CD8-positive, alpha-beta memory T cell (primary cell): ENCODE results near the gene MRPL57. TPM values are rescaled to one million over a fixed set of nuclear protein-coding genes. Genes with fewer than 3 reads are reported as not detected.
"Not testable (repeated sequence)": the region's sequence is repeated elsewhere in the genome, so short reads cannot be mapped to it uniquely, and the experiment has no call there.

Experiments used
- CTCF ChIA-PET: fragments of 350-600 bp; sonication (Branson Sonifier 250); formaldehyde crosslinking; loops from one replicate; lab custom pipeline; 2021; ENCODE audit warnings: antibody characterized with exemption; lab: Charles Lee
- POLR2A ChIA-PET: fragments of 350-600 bp; sonication (Branson Sonifier 250); formaldehyde crosslinking; loops from one replicate; lab custom pipeline; 2021; ENCODE audit warnings: antibody characterized with exemption; lab: Charles Lee
- DNase-seq, 5 donors: peaks; one replicate each; pipeline versions ENCODE4 v3.0.0 to v3.0.0-alpha.2; 2020 to 2022; ENCODE audit warnings: mixed read lengths in 1 of 5
- H3K27ac ChIP-seq: one replicate; pipeline ENCODE4 v1.7.0; 2013; ENCODE audit warnings: low read depth, mild to moderate bottlenecking, low read length, moderate library complexity
- H3K27me3 ChIP-seq: 2 replicates; pipeline ENCODE4 v1.7.0; 2013; ENCODE audit warnings: low read length, mild to moderate bottlenecking; ENCODE audit not compliant: insufficient read depth, poor library complexity, severe bottlenecking
- H3K36me3 ChIP-seq: 2 replicates; pipeline ENCODE4 v1.7.0; 2013; ENCODE audit warnings: mild to moderate bottlenecking, low read length, moderate library complexity; ENCODE audit not compliant: insufficient read depth
- H3K4me1 ChIP-seq: 2 replicates; pipeline ENCODE4 v1.7.0; 2013; ENCODE audit warnings: mild to moderate bottlenecking, low read length, moderate library complexity; ENCODE audit not compliant: insufficient read depth
- H3K4me3 ChIP-seq: 2 replicates; pipeline ENCODE4 v1.7.0; 2013; ENCODE audit warnings: mild to moderate bottlenecking, low read length
- H3K9me3 ChIP-seq: 2 replicates; pipeline ENCODE4 v1.7.0; 2013; ENCODE audit warnings: mild to moderate bottlenecking, low read length
- H3K27ac Mint-ChIP-seq, 8 donors: one replicate each; pipeline ENCODE4 v1.8.0; 2020 to 2021; ENCODE audit warnings: mixed read lengths in 8 of 8, mild to moderate bottlenecking in 6 of 8, inconsistent platforms in 3 of 8, moderate library complexity in 3 of 8
- H3K27me3 Mint-ChIP-seq, 2 donors: one replicate each; pipeline ENCODE4 v1.8.0; 2020 to 2021; ENCODE audit warnings: mixed read lengths in 2 of 2, mild to moderate bottlenecking in 1 of 2, moderate library complexity in 1 of 2
- H3K36me3 Mint-ChIP-seq, 3 donors: one replicate each; pipeline ENCODE4 v1.8.0; 2020 to 2021; ENCODE audit warnings: mixed read lengths in 3 of 3, inconsistent platforms in 1 of 3, mild to moderate bottlenecking in 1 of 3
- H3K4me1 Mint-ChIP-seq, 3 donors: one replicate each; pipeline ENCODE4 v1.8.0; 2020 to 2021; ENCODE audit warnings: mixed read lengths in 3 of 3, inconsistent platforms in 1 of 3, mild to moderate bottlenecking in 1 of 3
- H3K4me3 Mint-ChIP-seq, 7 donors: one replicate each; pipeline ENCODE4 v1.8.0; 2020 to 2021; ENCODE audit warnings: mixed read lengths in 7 of 7, mild to moderate bottlenecking in 6 of 7, moderate library complexity in 4 of 7, inconsistent platforms in 2 of 7
- H3K9me3 Mint-ChIP-seq, 5 donors: one replicate each; pipeline ENCODE4 v1.8.0; 2020 to 2022; ENCODE audit warnings: mixed read lengths in 5 of 5, mild to moderate bottlenecking in 3 of 5, moderate library complexity in 2 of 5, inconsistent platforms in 1 of 5
- polyA plus RNA-seq: library from polyadenylated mRNA; unstranded; fragments of 300-500 nt; fragmentation: Illumina TruSeq; gene quantifications from one replicate; pipeline ENCODE4 v1.2.3, GENCODE V29; 2021
- total RNA-seq, 2 experiments: library from RNA; stranded (reverse); gene quantifications; one replicate each; pipeline ENCODE4 v1.2.3, GENCODE V29; 2021

Gene MRPL57
- total and polyA plus RNA-seq, 3 experiments from 2014 or later, result 28.4 to 53.6 (median 28.8) TPM

DNA sequence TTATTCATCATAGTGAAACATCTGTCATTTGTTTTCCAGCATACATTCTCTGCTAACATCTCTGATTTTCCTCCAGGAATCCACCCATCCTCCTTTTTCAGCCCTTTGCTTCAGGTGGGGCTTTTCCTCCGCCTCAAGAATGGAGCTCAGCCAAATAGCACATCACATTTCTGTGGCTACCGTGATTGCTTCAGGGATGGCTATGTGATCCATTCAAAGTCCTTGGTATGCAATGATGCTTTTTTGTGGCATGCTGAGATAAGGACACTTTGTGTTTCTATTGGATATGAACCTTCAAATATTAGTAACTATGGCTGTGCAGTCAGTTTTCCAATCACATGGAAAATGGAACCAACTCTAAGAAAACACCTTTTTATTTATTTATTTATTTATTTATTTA lies 18.3 kb downstream of the MRPL57 start:
- POLR2A ChIA-PET, H3K4me1 Mint-ChIP-seq, H3K9me3 ChIP-seq, CTCF ChIA-PET, H3K9me3 Mint-ChIP-seq, H3K4me1 ChIP-seq, H3K4me3 Mint-ChIP-seq, DNase-seq, H3K27ac ChIP-seq, H3K4me3 ChIP-seq, H3K36me3 ChIP-seq, H3K36me3 Mint-ChIP-seq, H3K27me3 ChIP-seq, H3K27ac Mint-ChIP-seq: not testable (repeated sequence)
- peaks cover 5 to 19% of the 10 kb centered on the region in 2 donors for H3K27me3 Mint-ChIP-seq

DNA sequence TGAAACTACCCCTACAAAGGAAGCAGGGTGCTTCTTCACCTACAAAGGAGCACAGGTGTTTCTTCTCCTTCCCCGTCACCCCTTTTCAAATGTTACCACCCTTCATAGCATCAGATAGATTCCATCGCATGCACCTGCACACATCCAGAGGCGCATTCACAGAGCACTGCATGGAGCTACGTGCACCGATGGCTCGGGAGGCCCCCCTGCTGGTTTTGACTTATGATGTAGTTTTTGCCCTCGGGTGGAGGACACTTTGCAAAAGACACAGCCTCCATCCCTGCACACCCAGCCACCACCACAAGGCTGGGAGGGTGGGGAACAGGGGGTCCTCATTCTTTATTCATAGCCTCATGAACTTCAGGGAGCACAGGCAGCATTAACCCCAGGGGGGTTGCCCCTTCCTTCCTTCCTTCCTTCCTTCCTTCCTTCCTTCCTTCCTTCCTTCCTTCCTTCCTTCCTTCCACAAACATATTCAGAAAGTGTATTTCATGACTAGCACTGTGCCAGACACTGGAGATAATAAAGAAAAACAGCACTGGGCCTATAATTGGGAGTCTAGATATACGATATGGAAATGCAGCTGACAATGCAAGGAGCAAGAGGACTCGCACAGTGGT lies 21.3 kb downstream of the MRPL57 start:
- H3K4me3 ChIP-seq, POLR2A ChIA-PET, H3K9me3 Mint-ChIP-seq, H3K36me3 ChIP-seq, H3K27me3 ChIP-seq, H3K4me1 ChIP-seq, H3K27ac ChIP-seq, H3K4me3 Mint-ChIP-seq, CTCF ChIA-PET, H3K9me3 ChIP-seq, H3K4me1 Mint-ChIP-seq, DNase-seq, H3K27ac Mint-ChIP-seq: not testable (repeated sequence)
- H3K36me3 Mint-ChIP-seq, result peaks cover 0 to 14% (median 0%) of the 10 kb centered on the region in 3 donors
- H3K27me3 Mint-ChIP-seq, result peaks cover 10 to 36% of the 10 kb centered on the region in 2 donors

DNA sequence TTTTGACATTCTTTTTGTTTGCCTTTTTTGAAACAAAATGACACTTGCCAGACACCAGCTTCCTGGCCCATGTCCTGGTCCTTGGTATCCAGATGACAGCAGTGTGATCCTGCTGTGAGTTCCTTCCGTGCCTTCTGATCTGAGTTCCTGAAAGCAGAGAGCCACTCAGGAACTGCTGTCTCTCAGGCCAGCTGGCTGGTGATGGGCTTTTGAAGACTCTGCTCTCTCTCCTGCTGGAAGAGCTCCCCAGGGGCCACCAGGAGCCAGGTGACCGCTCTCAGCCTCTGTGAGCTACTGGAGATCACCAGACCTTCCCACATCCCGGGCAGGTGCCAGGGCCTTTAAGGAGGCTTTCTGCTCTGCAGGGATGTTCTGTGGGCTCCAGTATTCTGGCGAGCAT lies 21.9 kb downstream of the MRPL57 start:
- H3K27me3 ChIP-seq, H3K9me3 Mint-ChIP-seq, POLR2A ChIA-PET, H3K27ac Mint-ChIP-seq, H3K27ac ChIP-seq, CTCF ChIA-PET, H3K4me3 Mint-ChIP-seq, H3K4me1 ChIP-seq, DNase-seq, H3K4me1 Mint-ChIP-seq, H3K4me3 ChIP-seq, H3K9me3 ChIP-seq, H3K36me3 ChIP-seq: not testable (repeated sequence)
- Mint-ChIP-seq H3K27me3 (peaks cover 10 to 38% of the 10 kb centered on the region in 2 donors), H3K36me3 (peaks cover 0 to 14% (median 0%) of the 10 kb centered on the region in 3 donors)

DNA sequence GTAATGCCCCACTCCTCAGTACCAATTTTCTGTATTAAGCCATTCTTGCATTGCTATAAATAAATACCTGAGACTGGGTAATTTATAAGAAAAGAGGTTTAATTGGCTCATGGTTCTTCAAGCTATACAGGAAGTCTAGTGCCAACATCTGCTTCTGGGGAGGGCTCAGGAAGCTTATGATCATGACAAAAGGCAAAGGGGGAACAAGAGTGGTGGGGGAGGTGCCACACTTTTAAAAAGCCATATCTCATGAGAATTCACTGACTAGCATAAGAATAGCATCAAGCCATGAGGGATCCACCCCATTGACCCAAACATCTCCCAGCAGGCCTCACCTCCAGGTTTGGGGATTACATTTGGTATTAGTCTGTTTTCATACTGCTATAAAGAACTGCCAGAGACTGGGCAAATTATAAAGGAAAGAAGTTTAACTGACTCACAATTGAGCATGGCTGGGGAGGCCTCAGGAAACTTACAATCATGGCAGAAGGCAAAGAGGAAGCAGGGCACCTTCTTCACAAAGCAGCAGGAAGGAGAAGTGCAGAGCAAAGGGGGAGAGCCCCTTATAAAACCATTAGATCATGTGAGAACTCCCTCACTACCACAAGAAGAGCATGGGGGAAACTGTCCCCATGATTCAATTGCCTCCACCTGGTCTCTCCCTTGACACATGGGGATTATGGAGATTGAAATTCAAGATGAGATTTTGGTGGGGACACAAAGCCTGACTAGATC lies 25.2 kb downstream of the MRPL57 start:
- DNase-seq, CTCF ChIA-PET: not testable (repeated sequence)

DNA sequence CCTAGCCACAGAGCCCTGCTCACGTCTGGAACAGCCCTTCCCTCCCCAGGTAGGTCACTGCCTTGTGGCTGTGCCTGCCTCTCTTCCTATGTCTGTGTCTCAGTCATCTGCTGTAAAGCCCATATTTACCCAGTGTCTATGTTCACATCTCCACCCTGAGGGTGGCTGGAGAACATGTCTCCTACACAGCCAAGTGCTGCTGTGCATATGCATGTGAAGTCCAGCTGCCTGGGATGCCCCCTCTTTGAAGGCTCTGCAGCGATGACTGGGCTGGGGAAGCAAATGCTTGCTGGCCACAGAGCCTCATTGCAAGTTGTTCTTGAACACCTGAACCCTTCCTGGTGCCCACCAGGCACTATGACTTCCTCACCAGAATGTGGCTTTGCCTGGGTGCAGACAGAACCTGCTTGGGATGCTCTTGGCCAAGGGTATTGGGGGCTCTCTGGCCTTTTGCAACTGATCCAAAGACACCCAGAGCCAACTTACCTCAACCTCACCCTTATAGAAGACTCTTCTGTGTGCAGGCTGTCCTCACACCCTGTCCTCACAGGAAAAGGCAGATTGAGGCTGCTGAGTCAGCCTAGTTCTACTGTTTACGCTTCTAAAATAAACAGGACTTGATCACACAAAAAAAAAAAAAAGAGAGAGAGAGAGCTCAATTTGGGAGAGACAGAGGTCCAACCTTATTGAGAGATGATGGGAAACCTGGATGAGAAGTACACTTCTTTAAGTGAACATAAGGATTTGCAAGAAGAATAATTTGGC lies 26.5 kb downstream of the MRPL57 start:
- CTCF ChIA-PET, result no interaction called here
- Mint-ChIP-seq H3K9me3 (peaks cover 0 to 4% (median 0%) of the 10 kb centered on the region in 5 donors), H3K36me3 (peaks cover 0 to 11% (median 0%) of the 10 kb centered on the region in 3 donors), H3K4me1 (peaks cover 0 to 1% (median 0%) of the 10 kb centered on the region in 3 donors), H3K27me3 (peaks cover 7 to 28% of the 10 kb centered on the region in 2 donors), H3K27ac (peak overlapping the region in 1 of 8 donors; percentile 64), H3K4me3 (no peak overlapping the region)
- POLR2A ChIA-PET, result no interaction called here
- DNase-seq, result no peak
- no peak overlapping the region for H3K27ac ChIP-seq
- H3K4me3 ChIP-seq, result no peak overlapping the region
- H3K9me3 ChIP-seq, result no peaks in the 10 kb centered on the region
- no peaks in the 10 kb centered on the region for H3K27me3 ChIP-seq
- no peaks in the 10 kb centered on the region for H3K36me3 ChIP-seq
- no peaks in the 10 kb centered on the region for H3K4me1 ChIP-seq

More for the DNA sequence above, 25.2 kb downstream of the MRPL57 start:
- H3K27ac ChIP-seq, H3K4me3 Mint-ChIP-seq, H3K9me3 Mint-ChIP-seq, POLR2A ChIA-PET, H3K4me1 ChIP-seq, H3K4me1 Mint-ChIP-seq, H3K36me3 ChIP-seq, H3K9me3 ChIP-seq, H3K4me3 ChIP-seq, H3K27me3 ChIP-seq, H3K27ac Mint-ChIP-seq: not testable (repeated sequence)
- H3K36me3 Mint-ChIP-seq, result peaks cover 0 to 14% (median 0%) of the 10 kb centered on the region in 3 donors
- peaks cover 8 to 38% of the 10 kb centered on the region in 2 donors for H3K27me3 Mint-ChIP-seq

DNA sequence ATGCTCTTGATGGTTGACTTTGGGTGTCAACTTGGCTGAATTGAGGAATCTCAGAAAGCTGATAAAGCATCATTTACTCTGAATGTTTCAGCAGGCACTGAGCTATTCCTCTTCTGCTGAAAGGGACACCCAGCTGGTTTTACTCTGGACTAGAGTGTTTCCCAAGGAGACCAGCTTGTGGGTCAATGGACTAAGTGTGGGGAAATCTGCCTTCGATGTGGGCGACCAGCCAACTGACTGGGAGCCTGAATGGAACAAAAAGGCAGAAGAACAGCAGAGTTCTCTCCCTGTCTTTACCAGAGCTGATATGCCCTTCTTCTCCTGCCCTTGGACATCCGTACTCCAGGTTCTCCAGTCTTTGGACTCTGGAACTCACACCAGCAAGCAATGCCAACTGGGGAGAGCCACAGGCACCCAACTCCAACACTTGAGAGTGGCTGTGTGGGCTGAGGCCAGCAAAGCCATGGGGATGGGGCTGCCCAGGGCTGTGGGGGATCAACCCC lies 32.2 kb downstream of the MRPL57 start:
- no peak for DNase-seq
- Mint-ChIP-seq H3K4me1 (no peaks in the 10 kb centered on the region), H3K36me3 (peaks cover 0 to 7% (median 3%) of the 10 kb centered on the region in 3 donors), H3K4me3 (no peak overlapping the region), H3K27ac (no peak overlapping the region), H3K27me3 (peaks cover 16 to 37% of the 10 kb centered on the region in 2 donors), H3K9me3 (peaks cover 0 to 10% (median 5%) of the 10 kb centered on the region in 5 donors)
- Histone ChIP-seq H3K4me1 (no peaks in the 10 kb centered on the region), H3K27ac (no peak overlapping the region), H3K9me3 (no peaks in the 10 kb centered on the region), H3K4me3 (no peak overlapping the region), H3K36me3 (no peaks in the 10 kb centered on the region), H3K27me3 (no peaks in the 10 kb centered on the region)
- CTCF ChIA-PET, result no interaction called here
- POLR2A ChIA-PET, result no interaction called here

DNA sequence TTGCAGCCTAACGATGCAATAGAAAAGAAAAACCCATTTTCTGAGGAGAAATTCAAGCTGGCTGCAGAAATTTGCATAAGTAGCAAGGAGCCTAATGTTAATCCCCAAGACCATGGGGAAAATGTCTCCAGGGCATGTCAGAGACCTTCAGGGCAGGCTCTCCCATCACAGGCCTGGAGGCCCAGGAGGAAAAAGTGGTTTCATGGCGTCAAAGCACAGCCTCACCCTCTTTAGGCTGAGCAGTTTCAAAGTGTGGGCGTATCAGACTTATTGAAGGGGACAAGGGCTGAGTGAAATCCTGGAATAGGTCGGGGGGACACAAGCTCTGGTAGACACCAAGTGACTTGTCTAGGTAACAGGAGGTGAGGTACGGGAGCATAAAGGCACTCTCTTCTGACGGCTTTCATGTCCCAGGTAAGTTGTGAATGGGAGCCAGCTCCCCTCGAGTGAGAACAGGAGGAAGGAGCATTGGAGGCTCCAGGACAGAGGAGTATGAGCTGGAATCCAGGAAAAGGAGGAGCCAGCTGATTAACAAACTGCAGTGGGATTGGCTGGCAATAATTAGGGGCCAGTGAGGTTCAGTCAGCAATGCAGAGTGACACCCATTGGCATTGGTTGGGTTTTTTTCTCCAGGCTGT lies 35.8 kb downstream of the MRPL57 start:
- no peaks in the 10 kb centered on the region for H3K4me1 ChIP-seq
- H3K36me3 ChIP-seq, result no peaks in the 10 kb centered on the region
- Mint-ChIP-seq H3K27ac (peak overlapping the region in 1 of 8 donors; percentile 68), H3K9me3 (peaks cover 0 to 10% (median 5%) of the 10 kb centered on the region in 5 donors), H3K36me3 (peaks cover 0 to 7% (median 3%) of the 10 kb centered on the region in 3 donors), H3K27me3 (peaks cover 23 to 51% of the 10 kb centered on the region in 2 donors), H3K4me1 (no peaks in the 10 kb centered on the region), H3K4me3 (no peak overlapping the region)
- DNase-seq, result no peak
- no peak overlapping the region for H3K27ac ChIP-seq
- ChIA-PET POLR2A (no interaction called here), CTCF (interaction anchor here (0.6 kb wide), 1 partner anchor 269 kb away, joined by 3 read pairs; no protein-coding TSS in a partner anchor)
- H3K4me3 ChIP-seq, result no peak overlapping the region
- no peaks in the 10 kb centered on the region for H3K27me3 ChIP-seq
- H3K9me3 ChIP-seq, result no peaks in the 10 kb centered on the region
